GM23338 (cell line): ENCODE results near the gene GATM.

Source experiments
- CREB1 ChIP-seq: fragments of 250-450 bp; sonication (Bioruptor Pico); IDR thresholded peaks from 2 replicates; pipeline ENCODE4 v1.5.0; 2020; ENCODE audit warnings: low read depth, mild to moderate bottlenecking, moderate library complexity
- EZH2 ChIP-seq: fragments of 200-600 bp; sonication (generic); IDR thresholded peaks from one replicate; pipeline ENCODE4 v1.8.0; 2017; ENCODE audit warnings: antibody characterized with exemption, mild to moderate bottlenecking, low read depth; ENCODE audit not compliant: unreplicated experiment
- EZH2phosphoT487 ChIP-seq: fragments of 200-600 bp; sonication (generic); IDR thresholded peaks from one replicate; pipeline ENCODE4 v1.8.1; 2018; ENCODE audit warnings: antibody characterized with exemption; ENCODE audit not compliant: unreplicated experiment
- JUNB ChIP-seq: IDR thresholded peaks from one replicate; pipeline ENCODE4 v1.6.1; 2016; ENCODE audit warnings: antibody characterized with exemption; ENCODE audit not compliant: unreplicated experiment
- NANOG ChIP-seq: IDR thresholded peaks from 2 replicates; pipeline ENCODE4 v1.6.1; 2016; ENCODE audit warnings: antibody characterized with exemption, borderline replicate concordance
- POLR2AphosphoS5 ChIP-seq: IDR thresholded peaks from 2 replicates; pipeline ENCODE4 v1.6.1; 2016; ENCODE audit warnings: antibody characterized with exemption, low read depth
- STAT1 ChIP-seq: IDR thresholded peaks from one replicate; pipeline ENCODE4 v1.6.1; 2016; ENCODE audit warnings: antibody characterized with exemption; ENCODE audit not compliant: unreplicated experiment
- ZNF114 ChIP-seq: fragments of 250-450 bp; sonication (Bioruptor Pico); IDR thresholded peaks from 2 replicates; pipeline ENCODE4 v1.5.0; 2020; ENCODE audit warnings: mild to moderate bottlenecking, moderate library complexity
- ZNF331 ChIP-seq: fragments of 250-450 bp; sonication (Bioruptor Pico); IDR thresholded peaks from 2 replicates; pipeline ENCODE4 v1.5.0; 2020; ENCODE audit warnings: low read depth, mild to moderate bottlenecking, moderate library complexity
- TF ChIP-seq, protein P1 (sequence below): IDR thresholded peaks from one replicate; pipeline ENCODE4 v1.6.1; 2018; ENCODE audit warnings: antibody characterized with exemption; ENCODE audit not compliant: unreplicated experiment
- TF ChIP-seq, protein P2 (sequence below), 2 experiments: fragments of 200-600 bp in 1 of 2; sonication (generic) in 1 of 2; conservative IDR thresholded peaks; 2 replicates each; pipeline versions ENCODE4 v1.5.1 to v1.6.1; 2016 to 2017; ENCODE audit warnings: antibody characterized with exemption in 2 of 2, low read depth in 2 of 2, mild to moderate bottlenecking in 2 of 2, moderate library complexity in 1 of 2
- TF ChIP-seq, protein P3 (sequence below): IDR thresholded peaks from 2 replicates; pipeline ENCODE4 v1.6.1; 2016; ENCODE audit warnings: antibody characterized with exemption

DNA sequence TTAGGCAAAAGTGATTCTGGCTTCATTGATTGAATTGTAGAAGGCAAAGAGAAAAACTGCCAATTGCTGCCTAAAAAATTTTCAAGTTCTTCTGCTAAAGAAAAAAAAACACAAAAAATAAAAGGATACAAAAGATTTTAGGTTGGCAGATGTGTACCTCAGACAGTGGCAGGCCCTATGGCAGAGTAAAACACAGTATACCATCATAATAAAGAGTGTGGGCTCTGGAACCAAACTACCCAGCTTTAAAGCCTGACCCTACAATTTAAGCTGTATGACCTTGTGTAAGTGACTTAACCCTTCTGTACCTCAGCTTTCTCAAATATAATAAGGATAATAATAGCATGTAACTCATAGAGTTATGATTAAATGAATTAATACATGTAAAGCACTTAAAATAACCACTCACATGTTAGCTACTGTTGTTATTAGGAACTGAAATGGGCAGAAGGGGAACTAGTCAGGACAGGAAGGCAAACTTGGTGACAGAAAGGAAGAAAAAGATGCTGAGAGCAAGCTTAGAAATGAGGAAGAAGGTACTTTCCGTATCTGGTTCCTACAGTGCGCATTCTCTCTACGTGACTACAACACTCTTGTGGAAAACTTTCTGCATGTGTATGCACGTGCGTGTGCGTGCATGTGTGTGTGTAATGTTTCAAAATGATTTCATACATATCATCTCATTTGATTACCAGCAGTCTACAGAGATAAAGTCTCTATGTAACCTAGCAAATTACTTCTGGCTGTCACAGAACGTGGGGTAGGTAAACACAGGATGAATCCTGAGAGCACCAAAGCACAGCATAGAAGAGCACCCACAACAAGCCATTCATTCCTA is 13.6 kb upstream of the GATM start:
- TF ChIP-seq, protein P1, sequence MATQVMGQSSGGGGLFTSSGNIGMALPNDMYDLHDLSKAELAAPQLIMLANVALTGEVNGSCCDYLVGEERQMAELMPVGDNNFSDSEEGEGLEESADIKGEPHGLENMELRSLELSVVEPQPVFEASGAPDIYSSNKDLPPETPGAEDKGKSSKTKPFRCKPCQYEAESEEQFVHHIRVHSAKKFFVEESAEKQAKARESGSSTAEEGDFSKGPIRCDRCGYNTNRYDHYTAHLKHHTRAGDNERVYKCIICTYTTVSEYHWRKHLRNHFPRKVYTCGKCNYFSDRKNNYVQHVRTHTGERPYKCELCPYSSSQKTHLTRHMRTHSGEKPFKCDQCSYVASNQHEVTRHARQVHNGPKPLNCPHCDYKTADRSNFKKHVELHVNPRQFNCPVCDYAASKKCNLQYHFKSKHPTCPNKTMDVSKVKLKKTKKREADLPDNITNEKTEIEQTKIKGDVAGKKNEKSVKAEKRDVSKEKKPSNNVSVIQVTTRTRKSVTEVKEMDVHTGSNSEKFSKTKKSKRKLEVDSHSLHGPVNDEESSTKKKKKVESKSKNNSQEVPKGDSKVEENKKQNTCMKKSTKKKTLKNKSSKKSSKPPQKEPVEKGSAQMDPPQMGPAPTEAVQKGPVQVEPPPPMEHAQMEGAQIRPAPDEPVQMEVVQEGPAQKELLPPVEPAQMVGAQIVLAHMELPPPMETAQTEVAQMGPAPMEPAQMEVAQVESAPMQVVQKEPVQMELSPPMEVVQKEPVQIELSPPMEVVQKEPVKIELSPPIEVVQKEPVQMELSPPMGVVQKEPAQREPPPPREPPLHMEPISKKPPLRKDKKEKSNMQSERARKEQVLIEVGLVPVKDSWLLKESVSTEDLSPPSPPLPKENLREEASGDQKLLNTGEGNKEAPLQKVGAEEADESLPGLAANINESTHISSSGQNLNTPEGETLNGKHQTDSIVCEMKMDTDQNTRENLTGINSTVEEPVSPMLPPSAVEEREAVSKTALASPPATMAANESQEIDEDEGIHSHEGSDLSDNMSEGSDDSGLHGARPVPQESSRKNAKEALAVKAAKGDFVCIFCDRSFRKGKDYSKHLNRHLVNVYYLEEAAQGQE, result no peak
- TF ChIP-seq, protein P2, sequence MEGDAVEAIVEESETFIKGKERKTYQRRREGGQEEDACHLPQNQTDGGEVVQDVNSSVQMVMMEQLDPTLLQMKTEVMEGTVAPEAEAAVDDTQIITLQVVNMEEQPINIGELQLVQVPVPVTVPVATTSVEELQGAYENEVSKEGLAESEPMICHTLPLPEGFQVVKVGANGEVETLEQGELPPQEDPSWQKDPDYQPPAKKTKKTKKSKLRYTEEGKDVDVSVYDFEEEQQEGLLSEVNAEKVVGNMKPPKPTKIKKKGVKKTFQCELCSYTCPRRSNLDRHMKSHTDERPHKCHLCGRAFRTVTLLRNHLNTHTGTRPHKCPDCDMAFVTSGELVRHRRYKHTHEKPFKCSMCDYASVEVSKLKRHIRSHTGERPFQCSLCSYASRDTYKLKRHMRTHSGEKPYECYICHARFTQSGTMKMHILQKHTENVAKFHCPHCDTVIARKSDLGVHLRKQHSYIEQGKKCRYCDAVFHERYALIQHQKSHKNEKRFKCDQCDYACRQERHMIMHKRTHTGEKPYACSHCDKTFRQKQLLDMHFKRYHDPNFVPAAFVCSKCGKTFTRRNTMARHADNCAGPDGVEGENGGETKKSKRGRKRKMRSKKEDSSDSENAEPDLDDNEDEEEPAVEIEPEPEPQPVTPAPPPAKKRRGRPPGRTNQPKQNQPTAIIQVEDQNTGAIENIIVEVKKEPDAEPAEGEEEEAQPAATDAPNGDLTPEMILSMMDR (conservative IDR thresholded peaks at IDR 0.05; ENCODE audit: low read depth in 2 of 2), result no peak
- no peak for TF ChIP-seq POLR2AphosphoS5
- no peak for TF ChIP-seq EZH2
- TF ChIP-seq JUNB, result no peak
- TF ChIP-seq, protein P3, sequence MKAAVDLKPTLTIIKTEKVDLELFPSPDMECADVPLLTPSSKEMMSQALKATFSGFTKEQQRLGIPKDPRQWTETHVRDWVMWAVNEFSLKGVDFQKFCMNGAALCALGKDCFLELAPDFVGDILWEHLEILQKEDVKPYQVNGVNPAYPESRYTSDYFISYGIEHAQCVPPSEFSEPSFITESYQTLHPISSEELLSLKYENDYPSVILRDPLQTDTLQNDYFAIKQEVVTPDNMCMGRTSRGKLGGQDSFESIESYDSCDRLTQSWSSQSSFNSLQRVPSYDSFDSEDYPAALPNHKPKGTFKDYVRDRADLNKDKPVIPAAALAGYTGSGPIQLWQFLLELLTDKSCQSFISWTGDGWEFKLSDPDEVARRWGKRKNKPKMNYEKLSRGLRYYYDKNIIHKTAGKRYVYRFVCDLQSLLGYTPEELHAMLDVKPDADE, result no peak
- no peak for TF ChIP-seq NANOG
- TF ChIP-seq CREB1 (CRISPR knock-in tag), result no peak
- TF ChIP-seq EZH2phosphoT487, result no peak
- no peak for TF ChIP-seq ZNF331 (CRISPR knock-in tag)
- TF ChIP-seq STAT1, result no peak
- TF ChIP-seq ZNF114 (CRISPR knock-in tag), result no peak
